M059J (cell line): ENCODE results near the gene RPS19. TPM values are rescaled to one million over a fixed set of nuclear protein-coding genes. Genes with fewer than 3 reads are reported as not detected.

ENCODE experiments used
- DNase-seq: peaks from one replicate; pipeline ENCODE4 v3.0.0-alpha.2; 2012; ENCODE audit warnings: low read depth
- total RNA-seq: library from RNA; depleted of rRNA; stranded (reverse); fragments of >200 nt; shearing (Covaris generic); gene quantifications from 2 replicates; pipeline ENCODE4 v1.2.3, GENCODE V29; 2014; rRNA removed

Gene RPS19
- total RNA-seq, 1 experiment from 2014 or later: 1,304 TPM

DNA sequence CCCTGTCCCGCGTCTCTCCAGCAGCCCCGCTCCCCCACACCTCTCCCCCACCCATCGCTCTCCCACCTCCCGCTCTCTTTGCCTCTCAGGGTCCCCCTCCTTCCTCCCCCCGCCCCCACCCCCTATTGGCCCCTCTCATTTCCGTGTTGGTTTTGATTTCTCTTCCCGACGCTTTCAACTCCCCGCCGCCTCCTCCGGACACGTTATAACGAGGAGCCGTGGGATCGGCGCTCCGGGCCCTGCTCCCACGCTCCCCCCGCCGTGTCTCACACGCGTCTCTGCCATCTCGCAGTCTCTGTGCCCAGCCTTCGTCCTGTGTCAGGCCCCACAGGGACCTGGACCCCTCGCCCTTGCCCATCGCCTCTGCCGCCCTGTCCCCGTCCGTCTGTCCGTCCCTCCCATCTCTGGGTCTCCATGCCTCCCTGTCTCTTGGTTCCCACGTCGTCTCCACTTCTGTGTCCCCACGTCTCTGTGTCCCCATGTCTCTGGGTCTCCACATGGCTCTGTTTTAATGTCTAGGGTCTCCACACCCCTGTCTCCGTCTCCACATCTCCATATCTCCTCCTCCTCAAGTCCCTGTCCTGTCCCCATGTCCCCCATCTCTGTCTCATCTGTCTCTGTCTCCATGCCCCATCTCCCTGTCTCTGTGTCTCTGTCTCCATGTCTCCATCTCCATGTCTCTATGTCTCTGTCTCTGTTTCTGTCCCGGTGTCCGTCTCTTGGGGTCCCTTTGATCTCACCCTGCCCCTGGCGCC, 55.1 kb downstream of the RPS19 start:
- no peak for DNase-seq

- no peak for DNase-seq
Observed at GRCh38 chr19:41915776-41916414, 55.8 kb downstream of the RPS19 start.

DNA sequence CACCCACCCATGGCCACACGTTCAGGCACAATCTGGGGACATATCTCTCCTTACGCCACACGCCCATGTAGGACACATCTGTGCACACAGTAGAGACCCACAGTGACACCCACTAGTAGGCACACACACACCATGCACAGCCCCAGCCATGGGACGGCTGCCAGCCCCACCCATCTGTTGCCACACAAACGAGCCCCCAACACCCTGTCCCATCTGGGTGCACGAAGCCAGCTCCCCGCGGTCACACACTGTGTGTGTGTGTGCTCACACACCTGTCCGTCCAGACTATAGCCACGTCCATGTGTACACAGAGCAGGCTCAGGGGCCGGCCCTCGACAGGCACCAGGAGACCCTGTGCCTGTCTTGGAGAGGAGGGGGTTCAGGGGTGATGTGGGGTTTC, 57.6 kb downstream of the RPS19 start:
- DNase-seq: no peak

- DNase-seq: no peak
Observed at GRCh38 chr19:41918095-41918494, 58.0 kb downstream of the RPS19 start.

DNA sequence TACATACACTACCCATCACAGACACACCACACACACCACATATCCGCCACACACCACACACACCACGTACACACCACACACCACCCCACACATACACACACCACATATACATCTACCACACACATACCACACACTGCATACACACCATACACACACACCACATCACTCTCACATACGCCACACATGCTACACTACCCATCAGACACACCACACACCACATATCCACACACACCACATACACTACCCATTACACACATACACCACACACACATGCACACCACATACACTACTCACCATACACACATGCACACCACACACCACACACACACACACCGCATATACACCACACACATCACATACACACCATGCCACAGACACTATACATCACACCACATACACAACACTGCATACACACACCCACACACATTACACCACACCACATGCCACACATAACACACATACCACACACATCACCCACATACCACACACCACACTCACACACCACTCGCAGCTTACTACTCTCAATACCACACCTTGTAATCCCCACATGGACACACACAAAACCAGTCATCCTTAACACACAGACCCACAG, 58.7 kb downstream of the RPS19 start:
- no peak for DNase-seq

DNA sequence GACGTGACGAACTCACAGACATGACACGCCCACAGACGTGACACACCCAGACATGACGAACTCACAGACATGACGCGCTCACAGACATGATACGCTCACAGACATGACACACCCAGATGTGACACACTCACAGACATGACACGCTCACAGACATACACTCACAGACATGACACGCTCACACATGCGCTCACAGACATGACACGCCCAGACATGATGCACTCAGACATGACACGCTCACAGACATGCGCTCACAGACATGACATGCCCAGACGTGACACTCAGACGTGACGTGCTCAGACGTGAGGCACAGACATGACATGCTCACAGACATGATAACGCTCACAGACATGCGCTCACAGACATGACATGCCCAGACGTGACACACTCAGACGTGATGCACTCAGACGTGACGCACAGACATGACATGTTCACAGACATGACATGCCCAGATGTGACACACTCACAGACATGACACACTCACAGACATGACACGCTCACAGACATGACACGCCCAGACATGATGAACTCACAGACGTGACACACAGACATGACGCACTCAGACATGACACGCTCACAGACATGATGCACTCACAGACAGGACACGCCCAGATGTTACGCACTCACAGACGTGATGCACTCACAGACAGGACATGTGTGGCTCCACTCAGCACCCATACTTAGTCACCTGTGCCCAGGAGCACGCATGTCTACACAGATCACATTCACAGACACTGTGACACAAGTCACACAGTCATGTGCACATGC, 60.1 kb downstream of the RPS19 start:
- DNase-seq: no peak

GRCh38 chr19:41920882-41921576, 61.0 kb downstream of the RPS19 start:
- DNase-seq: no peak

DNA sequence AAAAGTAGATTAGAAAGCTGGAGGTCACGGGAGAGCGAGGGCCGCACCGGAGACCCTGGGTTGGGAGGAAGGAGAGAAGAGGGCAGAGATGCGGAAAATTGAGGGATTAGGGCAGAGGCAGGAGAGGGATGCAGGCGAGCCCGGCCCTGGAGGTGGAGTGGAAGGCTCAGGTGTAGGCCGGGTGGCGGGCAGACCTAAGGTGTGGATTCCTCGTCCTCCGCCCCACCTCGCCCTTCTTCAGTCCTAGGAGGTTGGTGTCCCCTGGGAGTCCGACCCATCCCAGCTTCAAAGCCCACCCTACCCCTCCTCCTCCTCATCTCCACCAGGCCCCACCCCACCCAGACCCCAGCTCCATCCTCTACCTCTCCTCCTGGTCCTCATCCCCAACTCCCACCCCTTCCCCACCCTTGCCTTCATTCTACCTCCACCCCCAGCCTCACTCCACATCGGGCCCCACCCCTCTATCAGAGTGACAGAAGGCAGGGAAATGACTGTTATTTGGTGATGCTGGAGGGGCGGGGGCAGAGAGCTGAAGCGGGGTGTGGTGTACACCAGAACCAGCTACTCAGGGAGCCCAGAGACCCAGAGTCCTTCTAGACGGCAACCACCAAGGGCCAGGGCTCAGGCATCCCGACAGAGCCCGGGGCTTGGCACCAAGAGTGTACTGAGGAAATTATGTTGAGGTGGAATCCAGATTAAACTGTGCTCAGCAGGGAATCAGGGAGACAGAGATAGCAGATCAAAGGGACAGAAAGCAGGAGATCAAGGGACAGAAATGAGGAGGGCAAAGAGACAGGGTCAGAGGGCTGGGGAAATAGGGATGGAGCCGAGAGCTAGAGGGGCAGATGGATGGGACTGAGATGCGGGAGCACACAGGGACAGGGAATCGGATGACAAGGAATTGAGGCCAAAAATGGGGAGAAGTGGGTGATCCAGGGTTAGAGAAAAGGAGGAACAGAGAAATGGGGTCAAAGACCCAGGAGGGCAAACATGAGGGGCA, 61.8 kb downstream of the RPS19 start:
- no peak for DNase-seq

Other genes starting within 250 kb of the RPS19 start
- gene CEACAM4, start 233.2 kb upstream of the RPS19 start, total RNA-seq: not detected in 2 replicates
- not detected in 2 replicates for gene CEACAM7, start 172.0 kb upstream of the RPS19 start, total RNA-seq
- not detected in 2 replicates for gene CEACAM5, start 151.6 kb upstream of the RPS19 start, total RNA-seq
- gene CEACAM6, start 104.7 kb upstream of the RPS19 start, total RNA-seq: not detected in 2 replicates
- gene CEACAM3, start 63.7 kb upstream of the RPS19 start, total RNA-seq: not detected in 2 replicates
- gene LYPD4, start 15.6 kb upstream of the RPS19 start, total RNA-seq: not detected in 2 replicates
- gene DMRTC2, start 15.2 kb upstream of the RPS19 start, total RNA-seq: not detected in 2 replicates
- gene CD79A, start 17.0 kb downstream of the RPS19 start, total RNA-seq: 0.12 TPM in 1 of 2 replicates, not detected in the other
- 41.7 and 43.9 TPM in 2 replicates for gene ARHGEF1, start 22.9 kb downstream of the RPS19 start, total RNA-seq
- gene ERFL, start 68.2 kb downstream of the RPS19 start, total RNA-seq: not detected in 2 replicates
- 237 and 244 TPM in 2 replicates for gene RABAC1, start 99.1 kb downstream of the RPS19 start, total RNA-seq
- gene ATP1A3, start 134.0 kb downstream of the RPS19 start, total RNA-seq: 0.05 TPM in 1 of 2 replicates, not detected in the other
- 0.07 TPM in 1 of 2 replicates, not detected in the other for gene GRIK5, start 210.0 kb downstream of the RPS19 start, total RNA-seq
- 18.1 and 29.9 TPM in 2 replicates for gene ZNF574, start 215.9 kb downstream of the RPS19 start, total RNA-seq